ENCODE results near the gene TKT. TPM values are rescaled to one million over a fixed set of nuclear protein-coding genes. Genes with fewer than 3 reads are reported as not detected.
A peak's percentile ranks its signal among the peaks of the same experiment; 100 is the strongest.

The TKT gene
- total and polyA plus RNA-seq, 9 donors: 28.8 to 49.5 (median 37.9) TPM

- Histone ChIP-seq H3K36me3 (ENCODE audit: control insufficient read depth, insufficient read depth, low read length) (no peaks in the 10 kb centered on the region), H3K27me3 (ENCODE audit: control insufficient read depth, insufficient read depth, low read length) (no peaks in the 10 kb centered on the region), H3K4me3 (ENCODE audit: low read length) (no peak overlapping the region), H3K27ac (ENCODE audit: low read length) (no peak overlapping the region), H3K4me1 (ENCODE audit: control insufficient read depth, insufficient read depth, low read length) (peaks cover 2% of the 10 kb centered on the region), H3K9me3 (replicated peaks; ENCODE audit: control insufficient read depth, low read depth, low read length) (no peaks in the 10 kb centered on the region)
- DNase-seq: no peak
- WGBS (ENCODE audit: insufficient coverage): 50% methylated on average over 1 of the region's 2 CpGs
Observed at GRCh38 chr3:53218131-53218530, 37.7 kb downstream of the TKT start.

- DNase-seq: no peak
- no peak overlapping the region for H3K4me3 ChIP-seq (ENCODE audit: low read length)
- no peaks in the 10 kb centered on the region for H3K4me1 ChIP-seq (ENCODE audit: control insufficient read depth, insufficient read depth, low read length)
- H3K27me3 ChIP-seq (ENCODE audit: control insufficient read depth, insufficient read depth, low read length): no peaks in the 10 kb centered on the region
- no peaks in the 10 kb centered on the region for H3K9me3 ChIP-seq (replicated peaks; ENCODE audit: control insufficient read depth, low read depth, low read length)
- WGBS (ENCODE audit: insufficient coverage): no CpG with 5 or more reads among the region's 2 CpGs
- no peak overlapping the region for H3K27ac ChIP-seq (ENCODE audit: low read length)
- no peaks in the 10 kb centered on the region for H3K36me3 ChIP-seq (ENCODE audit: control insufficient read depth, insufficient read depth, low read length)
Observed at GRCh38 chr3:53217175-53217574, 38.6 kb downstream of the TKT start.

DNA sequence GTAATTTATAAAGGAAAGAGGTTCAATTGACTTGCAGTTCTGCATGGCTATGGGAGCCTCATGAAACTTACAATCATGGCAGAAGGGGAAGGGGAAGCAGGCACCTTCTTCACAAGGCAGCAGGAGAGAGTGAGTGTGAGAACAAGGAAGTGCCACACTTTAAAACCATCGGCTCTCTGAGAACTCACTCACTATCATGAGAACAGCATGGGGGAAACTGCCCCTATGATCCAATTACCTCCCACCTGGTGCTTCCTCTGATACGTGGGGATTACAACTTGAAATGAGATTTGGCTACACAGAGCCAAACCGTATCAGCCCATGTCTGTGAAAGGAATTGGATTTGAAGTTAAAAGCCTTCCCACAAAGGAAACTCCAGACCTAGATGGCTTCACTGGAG is 39.1 kb downstream of the TKT start:
- Histone ChIP-seq H3K36me3 (ENCODE audit: control insufficient read depth, insufficient read depth, low read length) (no peaks in the 10 kb centered on the region), H3K4me3 (ENCODE audit: low read length) (no peak overlapping the region), H3K27me3 (ENCODE audit: control insufficient read depth, insufficient read depth, low read length) (no peaks in the 10 kb centered on the region), H3K9me3 (replicated peaks; ENCODE audit: control insufficient read depth, low read depth, low read length) (no peaks in the 10 kb centered on the region), H3K4me1 (ENCODE audit: control insufficient read depth, insufficient read depth, low read length) (no peaks in the 10 kb centered on the region), H3K27ac (ENCODE audit: low read length) (no peak overlapping the region)
- WGBS (ENCODE audit: insufficient coverage): no CpG with 5 or more reads among the region's 3 CpGs
- no peak for DNase-seq

DNA sequence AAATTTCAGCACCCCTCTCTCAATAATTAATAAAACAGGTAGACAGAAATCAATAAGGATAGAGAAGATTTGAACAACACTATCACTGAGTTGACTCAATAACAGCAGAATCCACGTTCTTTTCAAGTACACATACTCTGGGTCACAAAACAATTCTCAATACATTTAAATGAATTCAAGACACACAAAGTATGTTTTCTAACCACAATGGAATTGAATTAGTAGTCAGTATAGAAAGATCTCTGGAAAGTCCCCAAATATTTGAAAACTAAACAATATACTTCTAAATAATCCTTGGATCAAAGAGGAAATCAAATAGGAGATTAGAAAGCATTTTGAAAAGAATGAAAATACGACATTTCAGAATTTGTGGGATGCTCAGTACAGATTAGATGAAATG is 40.0 kb downstream of the TKT start:
- Histone ChIP-seq H3K9me3 (replicated peaks; ENCODE audit: control insufficient read depth, low read depth, low read length) (no peaks in the 10 kb centered on the region), H3K4me3 (ENCODE audit: low read length) (no peak overlapping the region), H3K27me3 (ENCODE audit: control insufficient read depth, insufficient read depth, low read length) (no peaks in the 10 kb centered on the region), H3K27ac (ENCODE audit: low read length) (no peak overlapping the region), H3K4me1 (ENCODE audit: control insufficient read depth, insufficient read depth, low read length) (no peaks in the 10 kb centered on the region), H3K36me3 (ENCODE audit: control insufficient read depth, insufficient read depth, low read length) (no peaks in the 10 kb centered on the region)
- no CpG with 5 or more reads among the region's 2 CpGs for WGBS (ENCODE audit: insufficient coverage)
- no peak for DNase-seq

DNA sequence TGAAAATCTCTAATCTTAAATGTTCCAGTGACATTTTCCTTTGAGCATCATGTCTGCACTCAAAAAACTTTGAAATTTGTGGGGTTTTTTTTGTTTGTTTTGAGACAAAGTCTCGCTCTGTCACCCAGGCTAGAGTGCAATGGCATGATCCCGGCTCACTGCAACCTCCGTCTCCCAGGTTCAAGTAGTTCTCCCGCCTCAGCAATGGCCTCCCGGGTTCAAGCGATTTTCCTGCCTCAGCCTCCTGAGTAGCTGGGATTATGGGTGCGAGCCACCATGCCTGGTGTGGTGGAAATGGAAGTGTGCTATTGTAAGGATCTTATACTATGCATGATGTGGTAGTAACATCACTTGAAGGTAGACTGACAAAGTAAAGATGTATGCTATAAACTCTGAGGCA is 42.5 kb downstream of the TKT start:
- no peak overlapping the region for H3K4me3 ChIP-seq (ENCODE audit: low read length)
- 90% methylated on average over 2 of the region's 7 CpGs for WGBS (ENCODE audit: insufficient coverage)
- H3K36me3 ChIP-seq (ENCODE audit: control insufficient read depth, insufficient read depth, low read length): no peaks in the 10 kb centered on the region
- no peaks in the 10 kb centered on the region for H3K4me1 ChIP-seq (ENCODE audit: control insufficient read depth, insufficient read depth, low read length)
- no peak for DNase-seq
- no peaks in the 10 kb centered on the region for H3K9me3 ChIP-seq (replicated peaks; ENCODE audit: control insufficient read depth, low read depth, low read length)
- H3K27me3 ChIP-seq (ENCODE audit: control insufficient read depth, insufficient read depth, low read length): no peaks in the 10 kb centered on the region
- H3K27ac ChIP-seq (ENCODE audit: low read length): no peak overlapping the region

- WGBS (ENCODE audit: insufficient coverage): no CpG with 5 or more reads among the region's 9 CpGs
Observed at GRCh38 chr3:53211706-53212702, 43.8 kb downstream of the TKT start.

DNA sequence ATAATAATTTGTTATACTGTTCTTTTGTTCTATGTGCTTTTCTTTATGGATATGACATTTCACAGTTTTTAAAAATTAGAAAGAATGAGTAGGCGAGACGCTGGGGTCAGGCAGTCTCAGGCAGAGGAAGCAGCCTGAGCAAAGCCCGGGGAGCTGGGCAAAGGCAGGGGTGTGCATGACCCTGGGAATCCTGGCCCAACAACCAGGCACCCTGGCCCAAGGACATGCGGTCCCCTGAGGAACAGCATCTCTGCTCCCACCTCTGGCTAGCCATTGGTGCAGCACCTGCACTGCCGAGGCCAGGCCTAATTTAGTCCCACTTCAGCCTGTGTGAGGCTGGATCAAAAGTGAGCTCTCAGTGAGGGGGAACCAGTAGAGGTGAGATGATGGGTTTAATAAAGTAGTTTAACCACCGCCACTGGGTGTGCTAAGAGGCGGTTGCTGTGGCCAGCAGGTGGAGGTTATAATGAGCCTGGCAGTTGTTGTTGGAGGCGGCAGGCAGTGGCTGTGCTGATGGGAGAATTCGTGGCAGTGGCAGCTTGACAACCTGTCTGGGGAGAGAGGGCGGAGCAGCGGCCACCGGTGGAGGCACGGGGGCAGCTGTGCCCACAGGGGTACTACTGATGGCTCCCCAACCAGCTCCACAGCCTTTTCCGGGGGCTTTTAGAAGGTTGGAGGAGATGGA is 53.3 kb downstream of the TKT start:
- Histone ChIP-seq H3K9me3 (replicated peaks; ENCODE audit: control insufficient read depth, low read depth, low read length) (no peaks in the 10 kb centered on the region), H3K27ac (ENCODE audit: low read length) (no peak overlapping the region), H3K4me3 (ENCODE audit: low read length) (no peak overlapping the region), H3K36me3 (ENCODE audit: control insufficient read depth, insufficient read depth, low read length) (no peaks in the 10 kb centered on the region), H3K27me3 (ENCODE audit: control insufficient read depth, insufficient read depth, low read length) (no peaks in the 10 kb centered on the region), H3K4me1 (ENCODE audit: control insufficient read depth, insufficient read depth, low read length) (no peaks in the 10 kb centered on the region)
- DNase-seq: no peak
- 71% methylated on average over 9 of the region's 14 CpGs for WGBS (ENCODE audit: insufficient coverage)

More at GRCh38 chr3:53211706-53212702, 43.8 kb downstream of the TKT start:
- H3K9me3 ChIP-seq (replicated peaks; ENCODE audit: control insufficient read depth, low read depth, low read length): no peaks in the 10 kb centered on the region
- H3K4me1 ChIP-seq (ENCODE audit: control insufficient read depth, insufficient read depth, low read length): no peaks in the 10 kb centered on the region
- no peak overlapping the region for H3K27ac ChIP-seq (ENCODE audit: low read length)
- H3K4me3 ChIP-seq (ENCODE audit: low read length): no peak overlapping the region
- H3K27me3 ChIP-seq (ENCODE audit: control insufficient read depth, insufficient read depth, low read length): no peaks in the 10 kb centered on the region
- peak; percentile 35 for DNase-seq
- H3K36me3 ChIP-seq (ENCODE audit: control insufficient read depth, insufficient read depth, low read length): no peaks in the 10 kb centered on the region

GRCh38 chr3:53200501-53201498 is 55.0 kb downstream of the TKT start:
- DNase-seq: no peak
- Histone ChIP-seq H3K4me3 (ENCODE audit: low read length) (no peak overlapping the region), H3K36me3 (ENCODE audit: control insufficient read depth, insufficient read depth, low read length) (no peaks in the 10 kb centered on the region), H3K4me1 (ENCODE audit: control insufficient read depth, insufficient read depth, low read length) (peaks cover 5% of the 10 kb centered on the region), H3K27me3 (ENCODE audit: control insufficient read depth, insufficient read depth, low read length) (peaks cover 2% of the 10 kb centered on the region), H3K27ac (ENCODE audit: low read length) (no peak overlapping the region), H3K9me3 (replicated peaks; ENCODE audit: control insufficient read depth, low read depth, low read length) (no peaks in the 10 kb centered on the region)
- WGBS (ENCODE audit: insufficient coverage): 90% methylated on average over 13 of the region's 19 CpGs

- Histone ChIP-seq H3K27ac (ENCODE audit: low read length) (no peak overlapping the region), H3K4me3 (ENCODE audit: low read length) (no peak overlapping the region), H3K36me3 (ENCODE audit: control insufficient read depth, insufficient read depth, low read length) (no peaks in the 10 kb centered on the region), H3K9me3 (replicated peaks; ENCODE audit: control insufficient read depth, low read depth, low read length) (no peaks in the 10 kb centered on the region), H3K27me3 (ENCODE audit: control insufficient read depth, insufficient read depth, low read length) (peaks cover 2% of the 10 kb centered on the region), H3K4me1 (ENCODE audit: control insufficient read depth, insufficient read depth, low read length) (peaks cover 8% of the 10 kb centered on the region)
- WGBS (ENCODE audit: insufficient coverage): 77% methylated on average over 2 of the region's 3 CpGs
- DNase-seq: no peak
Observed at GRCh38 chr3:53199834-53200233, 56.0 kb downstream of the TKT start.
